GM23248 (cell line): ENCODE data around the gene LMF2. TPM values are rescaled to one million over a fixed set of nuclear protein-coding genes. Genes with fewer than 3 reads are reported as not detected.

Source experiments
- DNase-seq: peaks from one replicate; pipeline ENCODE4 v3.0.0-alpha.2; 2015
- H2AFZ ChIP-seq: fragments of 200-600 bp; sonication (generic); 2 replicates; pipeline ENCODE4 v1.6.1; 2016; ENCODE audit warnings: antibody characterized with exemption
- H3F3A ChIP-seq: fragments of 200-600 bp; sonication (generic); 2 replicates; pipeline ENCODE4 v1.6.1; 2016; ENCODE audit warnings: mild to moderate bottlenecking, antibody characterized with exemption, mixed run types; ENCODE audit not compliant: insufficient read depth
- H3K27ac ChIP-seq: fragments of 200-600 bp; sonication (generic); 2 replicates; pipeline ENCODE4 v1.5.1; 2016; ENCODE audit warnings: mild to moderate bottlenecking
- H3K27me3 ChIP-seq: fragments of 200-600 bp; sonication (generic); replicated peaks from 2 replicates; pipeline ENCODE4 v1.6.1; 2016; ENCODE audit warnings: mild to moderate bottlenecking; ENCODE audit not compliant: insufficient read depth
- H3K36me3 ChIP-seq: fragments of 200-600 bp; sonication (generic); 2 replicates; pipeline ENCODE4 v1.6.1; 2016; ENCODE audit warnings: low read depth, mild to moderate bottlenecking
- H3K4me1 ChIP-seq: fragments of 200-600 bp; sonication (generic); 2 replicates; pipeline ENCODE4 v1.6.1; 2016; ENCODE audit warnings: mild to moderate bottlenecking; ENCODE audit not compliant: insufficient read depth
- H3K4me2 ChIP-seq: fragments of 200-600 bp; sonication (generic); one replicate; pipeline ENCODE4 v1.6.1; 2016; ENCODE audit warnings: mild to moderate bottlenecking; ENCODE audit not compliant: unreplicated experiment
- H3K4me3 ChIP-seq: fragments of 200-600 bp; sonication (generic); 2 replicates; pipeline ENCODE4 v1.5.1; 2016; ENCODE audit warnings: mild to moderate bottlenecking
- H3K79me2 ChIP-seq: fragments of 200-600 bp; sonication (generic); 2 replicates; pipeline ENCODE4 v1.6.1; 2016; ENCODE audit warnings: mild to moderate bottlenecking; ENCODE audit not compliant: insufficient read depth
- H3K9ac ChIP-seq: fragments of 200-600 bp; sonication (generic); 2 replicates; pipeline ENCODE4 v1.6.1; 2016; ENCODE audit warnings: mild to moderate bottlenecking
- H3K9me2 ChIP-seq: fragments of 200-600 bp; sonication (generic); 2 replicates; pipeline ENCODE4 v1.6.1; 2016; ENCODE audit warnings: mixed run types, mild to moderate bottlenecking, moderate library complexity; ENCODE audit not compliant: insufficient read depth
- H3K9me3 ChIP-seq: fragments of 200-600 bp; sonication (generic); one replicate; pipeline ENCODE4 v1.6.1; 2017; ENCODE audit warnings: low read depth
- H4K20me1 ChIP-seq: fragments of 200-600 bp; sonication (generic); 2 replicates; pipeline ENCODE4 v1.6.0; 2016; ENCODE audit not compliant: insufficient read depth
- EZH2 ChIP-seq: fragments of 200-600 bp; sonication (generic); IDR thresholded peaks from 2 replicates; pipeline ENCODE4 v1.6.1; 2018; ENCODE audit warnings: antibody characterized with exemption, mild to moderate bottlenecking; ENCODE audit not compliant: insufficient read depth, poor library complexity, severe bottlenecking
- EZH2phosphoT487 ChIP-seq: fragments of 200-600 bp; sonication (generic); IDR thresholded peaks from 2 replicates; pipeline ENCODE4 v1.6.1; 2018; ENCODE audit warnings: antibody characterized with exemption, moderate library complexity, mild to moderate bottlenecking, low read depth; ENCODE audit not compliant: insufficient read depth
- WGBS, 2 experiments: methylation state at CpG; one replicate each; pipeline ENCODE4 v1.1.6; 2015 to 2017; ENCODE audit warnings: low lambda C conversion rate in 2 of 2, low coverage in 1 of 2; ENCODE audit errors: missing lambda C conversion rate in 2 of 2; 5-methylcytosine and 5-hydroxymethylcytosine counted together
- in situ Hi-C: fragments of 300-500 bp; cut with MboI; formaldehyde crosslinking; loops from 2 replicates; pipeline ENCODE4 v1.15.0; 2020
- polyA plus RNA-seq: library from polyadenylated mRNA; unstranded; fragments of >200 nt; fragmentation: Nextera tagmentation; extraction: Ambion mirVana; gene quantifications from 2 replicates; pipeline ENCODE4 v1.2.1, GENCODE V29; 2016
- total RNA-seq: library from RNA; depleted of rRNA; stranded (reverse); fragments of >200 nt; shearing (Covaris generic); gene quantifications from 2 replicates; pipeline ENCODE4 v1.2.3, GENCODE V29; 2014

Gene LMF2
- total and polyA plus RNA-seq, 2 experiments from 2014 or later, result 95.0 to 101 TPM

GRCh38 chr22:50477923-50478322 is 29.6 kb downstream of the LMF2 start:
- 77 to 79% methylated on average over 9 to 12 of the region's 12 CpGs for WGBS, 2 experiments
- Histone ChIP-seq H3K79me2 (peaks cover 22% of the 10 kb centered on the region), H3K27me3 (no peaks in the 10 kb centered on the region), H3K9me3 (no peaks in the 10 kb centered on the region), H3K4me2 (no peak overlapping the region), H3K9ac (no peak overlapping the region), H3K4me1 (peaks cover 10% of the 10 kb centered on the region; the same call in 1 of the 2 replicates), H3K9me2 (no peaks in the 10 kb centered on the region), H3K4me3 (no peak overlapping the region), H4K20me1 (no peaks in the 10 kb centered on the region), H3F3A (no peaks in the 10 kb centered on the region), H3K36me3 (no peaks in the 10 kb centered on the region), H2AFZ (no peak overlapping the region), H3K27ac (no peak overlapping the region)
- TF ChIP-seq EZH2phosphoT487, result no peak
- TF ChIP-seq EZH2, result no peak
- DNase-seq, result no peak
- in situ Hi-C loops, result no loop called here

GRCh38 chr22:50476868-50477267 is 30.6 kb downstream of the LMF2 start:
- H3K36me3 ChIP-seq, result no peaks in the 10 kb centered on the region
- TF ChIP-seq EZH2, result no peak
- TF ChIP-seq EZH2phosphoT487, result no peak
- no peak overlapping the region for H3K27ac ChIP-seq
- WGBS, 2 experiments, result 80 to 91% methylated on average over 7 of the region's 7 CpGs
- in situ Hi-C loops, result no loop called here
- no peaks in the 10 kb centered on the region for H3K27me3 ChIP-seq
- no peak overlapping the region for H3K9ac ChIP-seq
- no peak overlapping the region for H3K4me3 ChIP-seq
- H2AFZ ChIP-seq, result no peak overlapping the region
- no peak overlapping the region for H3K4me2 ChIP-seq
- H3K9me2 ChIP-seq, result no peaks in the 10 kb centered on the region
- H3K9me3 ChIP-seq, result no peaks in the 10 kb centered on the region
- no peaks in the 10 kb centered on the region; the same call in 1 of the 2 replicates for H4K20me1 ChIP-seq
- peaks cover 16% of the 10 kb centered on the region for H3K4me1 ChIP-seq
- peaks cover 28% of the 10 kb centered on the region for H3K79me2 ChIP-seq
- no peaks in the 10 kb centered on the region for H3F3A ChIP-seq
- no peak for DNase-seq

DNA sequence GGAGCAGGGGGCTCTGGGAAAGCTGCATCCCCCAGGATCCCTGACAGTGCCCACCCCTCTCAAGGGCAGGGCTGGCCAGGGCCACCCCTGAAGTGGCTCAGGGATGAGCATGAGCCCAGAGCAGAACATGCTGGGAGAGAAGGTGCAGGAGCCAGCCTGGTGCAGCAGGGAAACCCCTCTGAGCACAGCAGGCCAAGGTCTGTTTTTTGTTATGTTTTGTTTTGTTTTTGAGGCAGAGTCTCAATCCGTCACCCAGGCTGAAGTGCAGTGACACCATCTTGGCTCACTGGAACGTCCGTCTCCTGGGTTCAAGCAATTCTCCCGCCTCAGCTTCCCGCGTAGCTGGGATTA is 31.9 kb downstream of the LMF2 start:
- Histone ChIP-seq H3K36me3 (no peaks in the 10 kb centered on the region), H3K27me3 (no peaks in the 10 kb centered on the region), H3K4me3 (peak overlapping the region; percentile 65; the same call in 1 of the 2 replicates), H3K9me2 (no peaks in the 10 kb centered on the region), H3K4me2 (no peak overlapping the region), H4K20me1 (no peaks in the 10 kb centered on the region; the same call in 1 of the 2 replicates), H3K9ac (peak overlapping the region; percentile 75), H2AFZ (peak overlapping the region; percentile 75), H3K27ac (no peak overlapping the region), H3K79me2 (peaks cover 40% of the 10 kb centered on the region), H3F3A (no peaks in the 10 kb centered on the region), H3K9me3 (no peaks in the 10 kb centered on the region), H3K4me1 (peaks cover 17% of the 10 kb centered on the region)
- TF ChIP-seq EZH2, result no peak
- TF ChIP-seq EZH2phosphoT487, result no peak
- no peak for DNase-seq
- WGBS, 2 experiments, result 92 to 94% methylated on average over 6 of the region's 6 CpGs
- in situ Hi-C loops, result no loop called here

GRCh38 chr22:50474710-50475651 is 32.5 kb downstream of the LMF2 start, which contains the start of gene SBF1:
TSS of gene SBF1 (minus strand) at chr22:50475035. CDS start at chr22:50474840, 195 bp downstream.
- peak; percentile 98 for DNase-seq
- Histone ChIP-seq H3K9ac (peak within 1 kb of the TSS; percentile 83), H2AFZ (peak within 1 kb of the TSS; percentile 75), H3K4me1 (peaks cover 22% of the 10 kb centered on the region), H3F3A (no peaks in the 10 kb centered on the region), H3K27ac (peak within 1 kb of the TSS; percentile 74), H3K9me3 (no peaks in the 10 kb centered on the region), H3K9me2 (no peaks in the 10 kb centered on the region), H3K36me3 (no peaks in the 10 kb centered on the region), H3K4me2 (peak within 1 kb of the TSS; percentile 88), H3K4me3 (peak within 1 kb of the TSS; percentile 80), H3K79me2 (peaks cover 47% of the 10 kb centered on the region), H3K27me3 (no peaks in the 10 kb centered on the region), H4K20me1 (no peaks in the 10 kb centered on the region; the same call in 1 of the 2 replicates)
- in situ Hi-C loops, result no loop called here
- TF ChIP-seq EZH2 (no peak), EZH2phosphoT487 (no peak)
- WGBS, 2 experiments, result 1 to 2% methylated on average over 20 to 67 of the region's 97 CpGs
